ENCODE results near the gene CD68. TPM values are rescaled to one million over a fixed set of nuclear protein-coding genes. Genes with fewer than 3 reads are reported as not detected.
A peak's percentile ranks its signal among the peaks of the same experiment; 100 is the strongest.

Gene CD68
- total RNA-seq, 1 experiment from 2014 or later: 1.6 TPM

DNA sequence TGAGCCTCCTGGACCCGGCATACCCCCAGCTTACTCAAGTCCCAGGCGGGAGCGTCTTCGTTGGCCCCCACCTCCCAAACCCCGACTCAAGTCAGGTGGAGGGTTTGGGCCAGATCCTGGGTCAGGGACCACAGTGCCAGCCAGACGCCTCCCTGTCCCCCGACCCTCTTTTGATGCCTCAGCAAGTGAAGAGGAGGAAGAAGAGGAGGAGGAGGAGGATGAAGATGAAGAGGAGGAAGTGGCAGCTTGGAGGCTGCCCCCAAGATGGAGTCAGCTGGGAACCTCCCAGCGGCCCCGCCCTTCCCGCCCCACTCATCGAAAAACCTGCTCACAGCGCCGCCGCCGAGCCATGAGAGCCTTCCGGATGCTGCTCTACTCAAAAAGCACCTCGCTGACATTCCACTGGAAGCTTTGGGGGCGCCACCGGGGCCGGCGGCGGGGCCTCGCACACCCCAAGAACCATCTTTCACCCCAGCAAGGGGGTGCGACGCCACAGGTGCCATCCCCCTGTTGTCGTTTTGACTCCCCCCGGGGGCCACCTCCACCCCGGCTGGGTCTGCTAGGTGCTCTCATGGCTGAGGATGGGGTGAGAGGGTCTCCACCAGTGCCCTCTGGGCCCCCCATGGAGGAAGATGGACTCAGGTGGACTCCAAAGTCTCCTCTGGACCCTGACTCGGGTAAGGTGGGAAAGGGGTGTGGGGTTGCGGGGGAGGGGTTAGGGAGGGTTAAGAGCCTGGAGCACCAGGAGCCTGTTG lies 16.1 kb upstream of the CD68 start:
- Mint-ChIP-seq H3K4me3 (ENCODE audit: unreplicated experiment) (peak overlapping the region; percentile 86), H3K36me3 (ENCODE audit: insufficient read depth, unreplicated experiment) (peaks cover 58% of the 10 kb centered on the region), H3K27me3 (ENCODE audit: insufficient read depth, unreplicated experiment) (no peaks in the 10 kb centered on the region), H3K4me1 (ENCODE audit: low read depth, unreplicated experiment) (peaks cover 6% of the 10 kb centered on the region), H3K9me3 (ENCODE audit: unreplicated experiment) (no peaks in the 10 kb centered on the region), H3K27ac (ENCODE audit: unreplicated experiment) (no peak overlapping the region)
- H3K36me3 ChIP-seq (ENCODE audit: control insufficient read depth, insufficient read depth, low read length): no peaks in the 10 kb centered on the region
- peaks cover 4% of the 10 kb centered on the region; the same call in 1 of the 2 replicates for H3K4me1 ChIP-seq
- ChIA-PET POLR2A (no interaction called here), CTCF (no interaction called here)
- TF ChIP-seq, protein P1, sequence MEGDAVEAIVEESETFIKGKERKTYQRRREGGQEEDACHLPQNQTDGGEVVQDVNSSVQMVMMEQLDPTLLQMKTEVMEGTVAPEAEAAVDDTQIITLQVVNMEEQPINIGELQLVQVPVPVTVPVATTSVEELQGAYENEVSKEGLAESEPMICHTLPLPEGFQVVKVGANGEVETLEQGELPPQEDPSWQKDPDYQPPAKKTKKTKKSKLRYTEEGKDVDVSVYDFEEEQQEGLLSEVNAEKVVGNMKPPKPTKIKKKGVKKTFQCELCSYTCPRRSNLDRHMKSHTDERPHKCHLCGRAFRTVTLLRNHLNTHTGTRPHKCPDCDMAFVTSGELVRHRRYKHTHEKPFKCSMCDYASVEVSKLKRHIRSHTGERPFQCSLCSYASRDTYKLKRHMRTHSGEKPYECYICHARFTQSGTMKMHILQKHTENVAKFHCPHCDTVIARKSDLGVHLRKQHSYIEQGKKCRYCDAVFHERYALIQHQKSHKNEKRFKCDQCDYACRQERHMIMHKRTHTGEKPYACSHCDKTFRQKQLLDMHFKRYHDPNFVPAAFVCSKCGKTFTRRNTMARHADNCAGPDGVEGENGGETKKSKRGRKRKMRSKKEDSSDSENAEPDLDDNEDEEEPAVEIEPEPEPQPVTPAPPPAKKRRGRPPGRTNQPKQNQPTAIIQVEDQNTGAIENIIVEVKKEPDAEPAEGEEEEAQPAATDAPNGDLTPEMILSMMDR (IDR thresholded peaks at IDR 0.05; ENCODE audit: insufficient read depth in 1 of 2, low read depth in 1 of 2, low read length in 1 of 2, severe bottlenecking in 1 of 2, unreplicated experiment in 1 of 2): no peak
- no peaks in the 10 kb centered on the region for H3K9me3 ChIP-seq
- DNase-seq: no peak
- no TSS peak for BruUV-seq (replicated peaks)
- intact Hi-C loops (cut with micrococcal nuclease; ENCODE audit: unreplicated experiment): no loop called here
- H3K27me3 ChIP-seq (replicated peaks; ENCODE audit: control insufficient read depth, insufficient read depth, low read length): no peaks in the 10 kb centered on the region
- no peak overlapping the region; the same call in 1 of the 2 replicates for H3K4me3 ChIP-seq (ENCODE audit: low read depth, low read length)

DNA sequence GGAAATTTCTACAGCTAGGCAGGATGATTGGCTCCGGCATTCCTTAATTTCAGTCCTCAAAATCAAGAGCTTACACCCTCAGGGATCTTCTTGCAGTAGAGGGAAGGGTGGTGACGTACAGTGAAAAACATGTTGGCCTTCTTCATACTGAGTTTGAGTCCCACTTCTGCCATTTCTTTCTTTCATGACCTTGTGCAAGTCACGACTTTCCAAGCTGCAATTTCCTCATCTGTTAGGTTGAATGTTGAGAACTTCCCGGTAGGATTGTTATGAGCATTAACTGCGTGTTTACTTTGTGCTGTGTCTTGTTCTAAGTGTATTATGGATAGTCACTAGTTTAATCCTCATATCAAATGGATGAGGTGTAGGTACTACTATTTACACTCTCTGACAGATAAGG lies 9.9 kb upstream of the CD68 start:
- Histone ChIP-seq H3K4me1 (peaks cover 6% of the 10 kb centered on the region), H3K36me3 (ENCODE audit: control insufficient read depth, insufficient read depth, low read length) (no peaks in the 10 kb centered on the region; the same call in 1 of the 2 replicates), H3K27me3 (replicated peaks; ENCODE audit: control insufficient read depth, insufficient read depth, low read length) (no peaks in the 10 kb centered on the region), H3K4me3 (ENCODE audit: low read depth, low read length) (no peak overlapping the region), H3K9me3 (no peaks in the 10 kb centered on the region)
- TF ChIP-seq, protein P1 (IDR thresholded peaks at IDR 0.05; ENCODE audit: insufficient read depth in 1 of 2, low read depth in 1 of 2, low read length in 1 of 2, severe bottlenecking in 1 of 2, unreplicated experiment in 1 of 2): no peak
- no peak overlapping the region for H3K27ac Mint-ChIP-seq (ENCODE audit: unreplicated experiment)
- CTCF ChIA-PET: no interaction called here
- H3K36me3 Mint-ChIP-seq (ENCODE audit: insufficient read depth, unreplicated experiment): peaks cover 57% of the 10 kb centered on the region
- no peaks in the 10 kb centered on the region for H3K9me3 Mint-ChIP-seq (ENCODE audit: unreplicated experiment)
- BruUV-seq (replicated peaks): no TSS peak
- intact Hi-C loops (cut with micrococcal nuclease; ENCODE audit: unreplicated experiment): no loop called here
- H3K4me1 Mint-ChIP-seq (ENCODE audit: low read depth, unreplicated experiment): peaks cover 6% of the 10 kb centered on the region
- no peaks in the 10 kb centered on the region for H3K27me3 Mint-ChIP-seq (ENCODE audit: insufficient read depth, unreplicated experiment)
- DNase-seq: no peak
- POLR2A ChIA-PET: no interaction called here
- no peak overlapping the region for H3K4me3 Mint-ChIP-seq (ENCODE audit: unreplicated experiment)

DNA sequence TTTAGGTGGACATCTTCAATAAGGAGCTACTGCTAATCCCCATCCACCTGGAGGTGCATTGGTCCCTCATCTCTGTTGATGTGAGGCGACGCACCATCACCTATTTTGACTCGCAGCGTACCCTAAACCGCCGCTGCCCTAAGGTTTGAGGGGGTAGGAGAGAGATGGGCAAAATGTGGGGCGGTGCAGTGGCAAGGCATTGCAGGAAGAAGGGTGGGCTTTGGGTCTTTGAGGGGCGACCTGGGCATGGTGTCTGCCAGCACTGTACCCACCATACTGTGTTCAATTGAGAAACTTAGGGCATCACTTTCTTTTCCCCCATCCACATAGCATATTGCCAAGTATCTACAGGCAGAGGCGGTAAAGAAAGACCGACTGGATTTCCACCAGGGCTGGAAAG lies 9.1 kb upstream of the CD68 start:
- Mint-ChIP-seq H3K36me3 (ENCODE audit: insufficient read depth, unreplicated experiment) (peaks cover 57% of the 10 kb centered on the region), H3K27me3 (ENCODE audit: insufficient read depth, unreplicated experiment) (no peaks in the 10 kb centered on the region), H3K27ac (ENCODE audit: unreplicated experiment) (no peak overlapping the region), H3K4me1 (ENCODE audit: low read depth, unreplicated experiment) (peaks cover 6% of the 10 kb centered on the region), H3K4me3 (ENCODE audit: unreplicated experiment) (no peak overlapping the region), H3K9me3 (ENCODE audit: unreplicated experiment) (no peaks in the 10 kb centered on the region)
- Histone ChIP-seq H3K4me3 (ENCODE audit: low read depth, low read length) (no peak overlapping the region), H3K9me3 (no peaks in the 10 kb centered on the region), H3K4me1 (peaks cover 12% of the 10 kb centered on the region), H3K27me3 (replicated peaks; ENCODE audit: control insufficient read depth, insufficient read depth, low read length) (no peaks in the 10 kb centered on the region), H3K36me3 (ENCODE audit: control insufficient read depth, insufficient read depth, low read length) (no peaks in the 10 kb centered on the region; the same call in 1 of the 2 replicates)
- BruUV-seq (replicated peaks): no TSS peak
- POLR2A ChIA-PET: no interaction called here
- intact Hi-C loops (cut with micrococcal nuclease; ENCODE audit: unreplicated experiment): loop anchor here (5.0 kb wide), 1 partner anchor 88 kb away; the partner anchor contains the start of genes POLR2A and SLC35G6
- TF ChIP-seq, protein P1 (IDR thresholded peaks at IDR 0.05; ENCODE audit: insufficient read depth in 1 of 2, low read depth in 1 of 2, low read length in 1 of 2, severe bottlenecking in 1 of 2, unreplicated experiment in 1 of 2): no peak
- no peak for DNase-seq
- CTCF ChIA-PET: no interaction called here
